HG03064 (cell line): Measurements from ENCODE around the gene LVRN.
"Not testable (repeated sequence)": the region's sequence is repeated elsewhere in the genome, so short reads cannot be mapped to it uniquely, and the experiment has no call there.

Experiments
- ATAC-seq: cut with Tn5 transposase; IDR thresholded peaks from one replicate; pipeline ENCODE4 v1.9.1; 2021; ENCODE audit warnings: low read depth; ENCODE audit not compliant: unreplicated experiment

The LVRN gene, protein sequence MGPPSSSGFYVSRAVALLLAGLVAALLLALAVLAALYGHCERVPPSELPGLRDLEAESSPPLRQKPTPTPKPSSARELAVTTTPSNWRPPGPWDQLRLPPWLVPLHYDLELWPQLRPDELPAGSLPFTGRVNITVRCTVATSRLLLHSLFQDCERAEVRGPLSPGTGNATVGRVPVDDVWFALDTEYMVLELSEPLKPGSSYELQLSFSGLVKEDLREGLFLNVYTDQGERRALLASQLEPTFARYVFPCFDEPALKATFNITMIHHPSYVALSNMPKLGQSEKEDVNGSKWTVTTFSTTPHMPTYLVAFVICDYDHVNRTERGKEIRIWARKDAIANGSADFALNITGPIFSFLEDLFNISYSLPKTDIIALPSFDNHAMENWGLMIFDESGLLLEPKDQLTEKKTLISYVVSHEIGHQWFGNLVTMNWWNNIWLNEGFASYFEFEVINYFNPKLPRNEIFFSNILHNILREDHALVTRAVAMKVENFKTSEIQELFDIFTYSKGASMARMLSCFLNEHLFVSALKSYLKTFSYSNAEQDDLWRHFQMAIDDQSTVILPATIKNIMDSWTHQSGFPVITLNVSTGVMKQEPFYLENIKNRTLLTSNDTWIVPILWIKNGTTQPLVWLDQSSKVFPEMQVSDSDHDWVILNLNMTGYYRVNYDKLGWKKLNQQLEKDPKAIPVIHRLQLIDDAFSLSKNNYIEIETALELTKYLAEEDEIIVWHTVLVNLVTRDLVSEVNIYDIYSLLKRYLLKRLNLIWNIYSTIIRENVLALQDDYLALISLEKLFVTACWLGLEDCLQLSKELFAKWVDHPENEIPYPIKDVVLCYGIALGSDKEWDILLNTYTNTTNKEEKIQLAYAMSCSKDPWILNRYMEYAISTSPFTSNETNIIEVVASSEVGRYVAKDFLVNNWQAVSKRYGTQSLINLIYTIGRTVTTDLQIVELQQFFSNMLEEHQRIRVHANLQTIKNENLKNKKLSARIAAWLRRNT

DNA sequence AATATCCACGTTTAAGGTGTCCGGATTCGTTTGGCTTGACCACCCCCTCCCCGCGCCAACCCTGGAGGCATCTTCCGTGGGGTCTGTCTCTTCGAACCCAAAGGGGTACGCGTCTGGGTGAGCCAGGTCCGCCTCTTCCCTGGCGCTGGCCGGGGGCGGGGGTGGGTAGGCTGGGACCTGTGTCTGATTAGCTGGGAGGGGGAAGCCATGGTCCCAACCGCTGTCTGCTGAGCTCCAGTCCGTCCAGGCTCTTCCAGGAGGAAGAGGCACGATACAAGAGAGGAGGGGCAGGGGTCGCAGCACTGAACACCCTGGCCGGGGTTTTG, at the start of gene LVRN:
TSS of gene LVRN (plus strand) at position 237 of the 326 bp plus-strand sequence. CDS start 143 bp downstream, outside the sequence.
- no peak for ATAC-seq

DNA sequence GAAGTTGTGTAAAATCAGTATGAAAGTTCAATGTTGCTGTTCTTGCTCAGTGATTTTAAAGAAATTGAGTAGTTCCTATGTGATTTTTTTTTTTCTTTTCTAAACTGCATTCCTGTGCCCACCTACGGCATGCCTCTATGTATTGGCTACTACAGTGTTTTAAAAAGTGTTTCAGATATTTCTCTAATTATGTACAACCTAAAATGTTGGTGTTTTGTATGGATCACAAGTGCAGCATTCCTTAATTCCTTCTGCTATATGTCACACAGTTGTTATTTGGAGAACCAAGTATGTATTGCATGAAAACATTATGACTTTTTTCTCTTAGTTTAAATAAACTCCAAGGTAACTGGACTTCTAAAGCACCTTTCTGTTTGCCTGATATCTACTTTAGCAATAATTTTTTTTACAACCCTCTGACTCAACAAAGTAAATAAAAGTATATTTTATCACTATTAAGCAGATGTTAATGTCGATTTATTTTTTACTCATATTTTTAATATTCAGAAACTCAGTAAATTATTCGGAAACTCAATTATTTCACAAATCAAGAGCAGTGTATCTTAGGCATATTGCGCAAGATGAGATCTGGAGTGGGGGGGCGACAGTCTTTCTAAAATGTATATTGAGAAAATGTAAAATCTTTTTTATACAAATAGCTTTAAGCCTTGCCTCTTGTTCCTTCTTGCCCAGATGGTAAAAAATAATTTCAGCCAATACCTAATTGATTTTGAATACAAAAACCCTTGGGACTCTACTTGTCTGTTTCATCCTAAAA, 48.5 kb upstream of the LVRN start:
- not testable (repeated sequence) for ATAC-seq

DNA sequence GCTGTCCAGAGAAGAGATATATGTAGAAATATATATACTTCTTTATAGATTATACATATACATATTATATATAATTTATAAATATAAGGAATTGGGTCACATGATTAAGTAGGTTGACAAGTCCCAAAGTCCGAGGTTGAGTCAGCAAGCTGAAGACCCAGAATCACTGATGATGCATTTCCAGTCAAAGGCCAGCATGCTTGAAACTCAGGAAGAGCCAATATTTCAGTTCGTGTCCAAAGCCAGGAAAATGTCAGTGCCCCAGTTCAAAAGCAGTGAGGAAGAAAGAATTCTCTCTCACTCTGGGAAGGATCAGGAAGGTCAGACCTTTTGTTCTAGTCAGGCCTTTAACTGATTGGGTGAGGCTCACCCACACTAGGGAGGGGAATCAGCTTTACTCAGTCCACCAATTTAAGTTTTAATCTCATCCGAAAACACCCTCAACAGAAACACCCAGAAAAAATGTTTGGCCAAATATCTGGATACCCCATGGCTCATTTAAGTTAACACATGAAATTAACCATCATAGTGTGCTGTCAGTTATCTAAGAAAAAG, 42.0 kb upstream of the LVRN start:
- no peak for ATAC-seq

DNA sequence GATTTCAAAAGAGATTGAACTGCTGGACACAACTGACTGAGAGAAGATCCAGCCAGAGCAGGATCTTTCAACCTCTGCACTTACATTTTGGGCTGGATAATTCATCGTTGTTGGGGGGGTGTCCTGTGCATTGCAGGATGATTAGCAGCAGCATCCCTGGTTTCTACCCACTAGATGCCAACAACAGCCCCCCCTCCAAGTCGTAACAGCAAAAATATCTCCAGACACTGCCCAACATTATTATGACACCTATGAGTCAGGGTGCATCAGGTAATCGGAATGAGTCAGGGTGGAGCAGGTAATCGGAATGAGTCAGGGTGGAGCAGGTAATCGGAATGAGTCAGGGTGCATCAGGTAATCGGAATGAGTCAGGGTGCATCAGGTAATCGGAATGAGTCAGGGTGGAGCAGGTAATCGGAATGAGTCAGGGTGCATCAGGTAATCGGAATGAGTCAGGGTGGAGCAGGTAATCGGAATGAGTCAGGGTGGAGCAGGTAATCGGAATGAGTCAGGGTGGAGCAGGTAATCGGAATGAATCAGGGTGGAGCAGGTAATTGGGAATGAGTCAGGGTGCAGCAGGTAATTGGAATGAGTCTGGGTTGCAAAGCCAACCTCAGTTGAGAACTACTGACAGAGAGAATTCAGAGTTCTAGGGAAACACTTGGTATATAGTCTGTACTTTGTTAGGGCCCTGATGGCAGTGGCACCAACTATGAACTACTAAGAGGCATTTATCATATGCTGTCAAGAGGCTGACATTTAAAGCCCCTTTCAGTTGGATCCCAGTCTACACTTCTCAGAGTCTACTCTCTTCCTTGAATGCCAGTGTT, 33.5 kb upstream of the LVRN start:
- ATAC-seq = not testable (repeated sequence)

DNA sequence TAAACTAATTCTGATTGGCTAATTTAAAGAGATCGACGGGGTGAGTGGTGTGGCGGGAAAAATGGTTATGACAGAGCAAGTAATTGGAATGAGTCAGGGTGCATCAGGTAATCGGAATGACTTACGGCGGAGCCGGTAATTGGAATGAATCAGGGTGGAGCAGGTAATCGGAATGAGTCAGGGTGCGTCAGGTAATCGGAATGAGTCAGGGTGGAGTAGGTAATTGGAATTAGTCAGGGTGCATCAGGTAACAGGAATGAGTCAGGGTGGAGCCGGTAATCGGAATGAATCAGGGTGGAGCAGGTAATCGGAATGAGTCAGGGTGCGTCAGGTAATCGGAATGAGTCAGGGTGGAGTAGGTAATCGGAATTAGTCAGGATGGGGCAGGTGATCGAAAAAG, 32.1 kb upstream of the LVRN start:
- not testable (repeated sequence) for ATAC-seq

DNA sequence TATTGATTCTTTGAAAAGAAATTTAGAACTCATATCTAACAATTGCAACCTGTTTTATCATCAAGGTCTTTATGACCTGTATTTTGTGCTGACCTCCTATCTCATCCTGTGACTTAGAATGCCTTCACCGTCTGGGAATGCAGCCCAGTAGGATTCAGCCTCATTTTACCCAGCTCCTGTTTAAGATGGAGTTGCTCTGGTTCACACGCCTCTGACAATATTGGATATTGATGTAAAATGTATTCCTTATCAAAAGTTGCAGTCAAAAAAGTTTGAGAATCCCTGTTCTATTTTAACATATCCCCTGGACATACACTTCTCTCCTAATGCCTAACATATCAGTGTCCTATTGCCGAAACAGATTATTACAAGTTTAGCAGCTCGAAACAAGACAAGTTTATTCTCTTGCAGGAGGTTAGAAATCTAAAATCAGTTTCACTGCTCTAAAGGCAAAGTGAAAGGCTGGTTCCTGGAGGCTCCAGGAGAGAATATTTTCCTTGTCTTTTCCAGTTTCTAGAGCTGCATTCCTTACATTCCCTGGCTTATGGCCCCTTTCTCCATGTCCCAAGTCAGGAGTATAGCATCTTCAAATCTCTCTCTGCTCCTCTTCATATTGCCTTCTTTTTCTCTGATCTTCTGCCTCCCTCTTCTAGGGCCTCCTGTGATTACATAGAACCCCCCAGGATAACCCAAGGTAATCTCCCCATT, 31.5 kb upstream of the LVRN start:
- ATAC-seq = no peak

DNA sequence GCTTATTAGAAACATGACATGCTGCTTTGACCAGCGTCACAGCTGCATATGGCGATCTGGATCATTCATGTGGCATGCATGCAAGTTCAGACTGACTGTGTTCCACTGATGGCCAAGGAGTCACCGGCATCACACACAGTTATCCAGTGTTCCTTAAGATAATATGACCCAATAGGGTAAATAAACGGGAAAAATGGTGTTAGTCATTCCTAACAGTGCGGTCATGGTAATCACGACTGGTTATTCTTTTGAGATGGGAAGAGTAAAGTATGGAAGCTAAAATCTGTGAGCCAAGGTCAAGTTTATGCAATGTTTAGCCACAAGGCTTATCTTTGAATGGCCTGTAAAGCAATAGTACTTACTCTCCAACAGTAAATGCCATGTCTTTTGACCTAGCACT, 29.3 kb upstream of the LVRN start:
- no peak for ATAC-seq

DNA sequence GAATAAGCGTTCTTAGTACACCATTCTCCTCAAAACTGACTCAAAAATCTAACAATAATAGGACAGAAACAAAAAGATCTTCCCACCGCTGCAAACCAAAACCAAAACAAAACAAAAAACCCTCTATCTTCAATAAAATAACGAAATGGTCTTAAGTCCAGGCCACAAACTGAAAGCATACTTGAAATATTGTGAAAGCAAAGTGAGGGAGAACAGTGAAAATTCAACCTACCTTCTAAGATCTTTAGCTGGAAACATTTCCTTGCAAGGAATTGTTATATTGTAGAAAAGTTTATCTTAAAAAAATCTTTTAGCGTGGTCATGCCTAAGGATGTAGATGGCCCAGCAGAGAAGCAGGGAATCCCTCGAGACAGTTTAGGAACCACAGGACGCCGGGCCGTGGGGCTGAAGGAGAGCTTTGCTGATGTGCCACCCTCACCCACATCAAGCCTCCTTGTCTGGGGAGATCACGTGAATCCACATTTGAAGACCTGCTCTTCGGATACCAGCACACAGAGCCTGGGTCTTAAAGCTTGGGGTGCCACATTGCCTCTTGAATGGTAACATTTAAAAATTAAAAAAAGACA, 27.8 kb upstream of the LVRN start:
- ATAC-seq = no peak

DNA sequence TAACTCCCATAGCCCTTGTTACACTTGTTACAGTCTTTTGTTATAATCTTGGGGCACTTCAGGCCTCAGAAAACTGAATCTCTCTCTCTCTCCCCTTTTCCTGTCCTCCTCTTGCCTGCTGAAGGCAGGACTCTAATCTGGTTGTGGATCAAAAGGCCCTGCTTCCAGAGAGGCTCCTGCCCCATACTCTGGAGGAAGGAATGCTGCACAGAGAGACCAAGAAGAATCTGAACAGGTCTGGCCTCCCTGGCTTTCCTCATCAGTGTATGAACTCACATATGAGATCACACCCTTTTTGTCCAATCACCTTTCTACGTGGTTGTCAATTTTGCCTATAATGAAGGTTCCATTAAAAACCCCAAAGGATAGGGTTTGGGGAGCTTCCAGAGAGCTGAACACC, 26.2 kb upstream of the LVRN start:
- no peak for ATAC-seq

DNA sequence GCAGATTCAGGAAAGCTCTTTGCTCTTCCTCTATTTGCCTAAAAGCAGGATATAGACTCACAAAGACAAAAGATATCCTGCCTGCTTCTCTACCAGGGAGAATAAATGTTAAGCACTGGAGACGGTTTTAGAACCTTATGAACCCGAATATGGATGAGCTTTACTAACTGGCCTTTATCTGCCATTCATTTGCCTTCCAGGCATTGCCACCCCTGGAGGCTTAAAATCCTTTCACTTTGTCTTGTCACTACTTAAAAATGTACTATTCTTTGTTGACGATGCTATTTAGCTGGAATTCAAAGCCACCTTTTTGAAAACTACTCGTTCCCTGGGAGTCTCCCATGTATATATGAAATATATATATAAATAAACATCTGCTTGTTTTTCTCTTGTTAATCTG, 23.2 kb upstream of the LVRN start:
- no peak for ATAC-seq

DNA sequence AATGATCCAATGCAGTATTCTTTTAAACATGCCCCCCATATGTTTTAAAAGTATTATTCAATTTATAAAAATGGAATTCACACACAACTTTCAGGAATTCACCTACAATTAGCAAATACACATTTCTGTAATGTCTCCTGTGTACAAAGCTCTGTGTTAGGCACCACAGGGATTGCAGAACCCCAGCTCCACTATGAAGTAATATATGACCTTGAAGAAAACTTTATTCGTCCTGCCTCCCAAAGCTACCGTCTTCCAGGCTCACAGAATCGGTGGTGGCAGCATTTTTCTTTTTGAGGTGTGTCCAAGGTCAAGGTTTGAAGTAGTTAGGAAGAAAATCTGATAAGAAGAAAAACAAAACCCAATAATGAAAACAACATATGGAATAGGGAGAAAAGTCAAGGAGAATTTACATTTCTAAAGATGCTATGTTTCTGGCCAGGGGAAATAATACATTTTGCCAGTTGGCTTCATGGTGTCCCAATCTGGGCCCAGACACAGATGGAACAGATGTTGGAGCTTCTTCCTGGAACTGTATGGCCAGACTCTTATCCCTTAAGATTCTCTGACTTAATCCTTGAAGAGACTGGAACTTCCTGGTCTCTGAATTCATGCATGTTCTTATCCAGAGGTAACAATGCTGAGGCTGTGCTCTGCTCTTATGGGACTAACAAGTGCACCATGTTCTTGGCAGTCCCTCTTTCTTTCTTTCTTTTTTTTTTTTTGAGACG, 22.0 kb upstream of the LVRN start:
- no peak for ATAC-seq

DNA sequence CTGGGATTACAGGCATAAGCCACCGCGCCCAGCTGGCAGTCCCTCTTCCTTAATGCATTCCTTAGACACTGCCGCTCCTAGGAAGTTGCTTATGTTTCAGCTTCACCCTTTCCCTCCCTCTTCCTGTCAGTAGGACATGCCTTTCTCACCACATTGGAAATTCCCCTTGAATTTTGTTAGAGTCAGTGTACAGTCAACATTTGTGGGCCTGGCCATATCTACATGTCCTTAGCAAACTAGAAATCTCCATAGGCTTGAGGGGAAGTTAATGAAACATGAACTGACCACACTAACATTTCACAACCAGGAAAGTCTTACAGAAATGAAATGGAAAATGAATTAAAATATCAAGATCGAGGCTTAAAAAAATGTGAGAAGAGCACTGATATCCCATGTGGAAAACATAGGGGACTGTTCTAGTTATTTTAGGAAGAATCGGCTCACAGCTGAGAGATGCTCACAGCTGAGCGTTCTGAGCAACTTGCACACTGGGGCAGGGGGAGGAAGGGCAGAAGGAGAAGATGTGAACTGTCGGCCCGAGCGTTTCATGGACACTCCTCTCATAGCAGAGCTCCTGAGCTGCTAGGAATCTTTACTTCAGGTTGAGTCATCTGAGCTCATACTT, 21.1 kb upstream of the LVRN start:
- no peak for ATAC-seq

DNA sequence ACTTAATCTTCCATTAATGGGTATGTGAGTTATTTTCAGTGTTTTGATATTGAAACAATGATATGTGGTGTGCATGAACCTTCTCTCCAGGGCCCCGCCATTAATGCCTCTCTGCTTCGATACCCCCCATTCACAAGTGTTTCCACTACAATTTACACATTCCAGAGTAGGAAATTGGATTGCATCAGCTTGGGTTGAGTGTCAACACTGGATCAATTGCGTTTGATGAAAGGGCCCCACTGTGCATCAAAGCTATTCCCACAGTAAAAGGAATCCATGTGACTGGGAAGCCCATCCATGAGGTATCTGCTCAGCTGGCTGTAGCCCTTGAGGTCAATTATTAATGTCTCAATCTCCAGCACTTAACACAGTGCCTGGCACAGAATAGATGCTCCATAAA, 17.8 kb upstream of the LVRN start:
- ATAC-seq = no peak

DNA sequence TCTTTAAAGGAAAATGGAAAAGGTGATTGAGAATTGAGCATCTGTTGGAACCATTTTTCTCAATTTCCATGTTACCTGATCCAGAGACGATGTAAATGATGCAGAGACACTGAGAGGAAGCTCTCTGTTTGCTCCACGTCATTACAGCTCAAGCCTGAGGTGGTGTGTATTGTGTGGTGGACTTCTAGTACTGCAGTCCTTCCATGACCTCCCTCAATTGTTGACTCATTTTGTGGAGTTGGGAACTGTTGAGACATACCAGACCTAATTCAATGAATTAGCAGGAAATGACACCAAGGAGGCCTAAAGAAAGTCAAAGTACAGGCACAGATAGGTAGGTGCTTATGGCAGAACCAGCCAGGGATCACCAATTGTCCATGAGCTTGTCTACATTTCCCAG, 15.6 kb upstream of the LVRN start:
- ATAC-seq = no peak

DNA sequence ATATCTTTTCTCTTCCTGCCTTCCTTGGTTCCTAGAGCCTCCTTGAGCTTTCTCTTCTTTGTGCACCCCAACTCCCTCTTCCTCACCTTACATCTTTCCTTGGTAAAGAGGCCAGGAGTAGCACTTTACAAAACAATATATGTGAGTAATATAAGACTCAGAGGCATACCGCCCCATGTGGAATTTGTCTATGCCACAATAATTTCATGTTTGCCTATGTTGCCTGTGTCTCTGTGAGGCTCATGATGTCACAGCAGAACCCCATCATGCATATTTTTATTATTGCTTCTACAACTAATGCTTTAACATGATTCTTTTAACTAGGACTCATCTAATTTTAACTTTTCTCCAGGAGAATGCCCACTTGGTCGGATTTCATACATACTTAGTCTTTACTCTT, 15.0 kb upstream of the LVRN start:
- no peak for ATAC-seq

DNA sequence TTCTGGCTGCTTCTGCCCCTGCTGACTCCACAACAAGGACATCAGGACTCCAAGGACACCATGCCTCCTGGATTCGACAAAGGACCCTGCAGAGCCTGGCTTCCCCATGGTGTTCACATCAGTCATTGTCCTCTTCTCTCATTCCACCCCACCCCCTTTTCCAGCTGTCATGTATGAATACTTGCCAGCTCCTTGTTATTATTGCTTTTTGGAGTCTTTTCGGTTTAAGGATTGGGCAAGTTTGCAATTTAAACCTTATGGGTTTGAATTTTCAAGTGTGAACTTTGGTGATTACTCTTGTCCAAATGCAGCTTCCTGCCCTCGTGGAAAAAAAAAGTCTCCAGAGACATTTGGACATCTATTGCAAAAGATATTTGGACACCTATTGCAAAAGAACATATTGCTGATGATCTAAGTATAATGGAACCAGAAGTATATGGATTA, 14.2 kb upstream of the LVRN start:
- ATAC-seq = no peak

DNA sequence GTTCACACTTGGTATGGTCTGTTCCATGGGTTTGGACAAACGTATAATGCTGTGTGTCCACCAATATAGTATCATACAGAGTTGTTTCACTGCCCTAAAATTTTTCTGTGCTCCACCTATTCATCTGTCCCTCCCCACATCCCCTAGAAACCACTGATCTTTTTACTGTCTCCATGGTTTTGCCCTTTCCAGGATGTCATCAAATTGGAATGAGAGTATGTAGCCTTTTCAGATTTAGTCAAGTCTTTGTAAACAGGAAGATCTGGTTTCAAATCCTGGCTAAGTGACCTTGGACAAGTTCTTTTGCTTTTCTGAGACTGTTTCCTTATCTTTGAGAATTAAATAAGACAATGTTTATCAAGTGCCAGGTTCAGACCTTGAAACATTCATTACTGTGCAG, 13.2 kb upstream of the LVRN start:
- ATAC-seq = no peak

DNA sequence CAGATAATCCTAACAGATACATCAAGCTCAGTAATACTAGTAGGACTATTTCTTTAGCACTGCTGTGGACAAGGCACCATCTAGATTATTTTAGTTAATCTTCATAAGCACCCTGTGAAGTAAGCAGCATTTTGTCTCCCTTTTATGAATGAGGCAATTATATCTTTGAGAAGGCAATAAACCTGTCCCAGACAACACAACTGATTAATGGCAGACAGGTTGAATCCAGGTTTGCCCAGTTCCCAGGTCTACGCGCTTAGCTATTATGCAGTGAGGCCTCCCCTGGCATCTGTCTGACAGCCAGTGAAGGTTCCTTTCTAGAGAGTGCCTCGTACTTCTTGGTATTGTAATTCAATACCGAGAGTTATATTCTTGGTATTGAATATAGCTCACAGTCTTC, 9.7 kb upstream of the LVRN start:
- ATAC-seq = no peak
